Activated CD8-positive, alpha-beta memory T cell treated with anti-CD3 and anti-CD28 coated beads, Interleukin-2, amount 50 U/mL, for 1 hour (primary cell): ENCODE results near the gene CRABP2.

Experiments used
- DNase-seq: peaks from one replicate; pipeline ENCODE4 v3.0.0-alpha.2; 2020; ENCODE audit errors: extremely low read depth

The CRABP2 gene

GRCh38 chr1:156705321-156705917 is at the start of gene CRABP2:
Gene CRABP2, minus strand, starts transcription at chr1:156705583. Its CDS starts 137 bp downstream, at chr1:156705446.
- DNase-seq, result no peak

GRCh38 chr1:156754219-156754618 is 48.8 kb upstream of the CRABP2 start:
- no peak for DNase-seq

- DNase-seq, result no peak
Observed at GRCh38 chr1:156752843-156753482, 47.6 kb upstream of the CRABP2 start.

DNA sequence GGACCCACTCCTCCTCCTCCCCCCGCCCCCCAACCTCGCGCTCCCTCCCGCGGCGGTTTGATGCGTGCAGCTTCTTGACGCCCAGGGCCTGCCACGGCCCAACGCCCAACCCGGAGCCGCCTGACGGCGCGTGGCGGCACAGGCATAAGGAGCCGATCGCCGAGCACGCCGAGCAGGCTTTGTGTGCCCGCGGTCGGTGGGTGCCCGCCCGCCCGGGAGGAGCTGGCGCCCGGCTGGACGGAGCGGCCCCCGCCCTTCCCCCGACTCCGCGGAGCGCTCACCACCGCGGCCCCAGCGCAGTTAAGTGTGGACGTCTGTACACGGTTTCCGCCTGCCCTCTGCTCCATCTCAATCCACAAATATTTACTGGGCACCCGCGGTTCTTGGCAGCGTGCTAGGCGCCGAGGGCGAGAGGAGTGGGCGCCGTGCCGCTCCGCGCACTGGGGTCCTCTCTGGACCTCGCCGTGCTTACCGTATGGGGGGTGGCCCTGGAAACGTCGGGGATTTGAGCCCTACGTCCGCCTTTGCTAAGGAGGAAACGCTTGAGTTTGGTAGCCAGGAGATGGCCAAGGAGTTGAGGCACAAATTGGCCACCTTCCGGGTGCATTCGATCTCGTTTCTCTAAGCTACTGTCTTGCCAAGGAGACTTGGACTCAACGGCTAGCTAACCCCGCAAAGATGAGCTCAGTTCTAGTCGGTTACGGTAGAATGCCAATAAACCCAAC is 46.5 kb upstream of the CRABP2 start:
- peak; percentile 90 for DNase-seq

- DNase-seq, result no peak
Observed at GRCh38 chr1:156751451-156751756, 46.0 kb upstream of the CRABP2 start, which contains the start of gene HDGF. Gene HDGF, minus strand, starts transcription at chr1:156751675. Its CDS starts 246 bp downstream, at chr1:156751429.

DNA sequence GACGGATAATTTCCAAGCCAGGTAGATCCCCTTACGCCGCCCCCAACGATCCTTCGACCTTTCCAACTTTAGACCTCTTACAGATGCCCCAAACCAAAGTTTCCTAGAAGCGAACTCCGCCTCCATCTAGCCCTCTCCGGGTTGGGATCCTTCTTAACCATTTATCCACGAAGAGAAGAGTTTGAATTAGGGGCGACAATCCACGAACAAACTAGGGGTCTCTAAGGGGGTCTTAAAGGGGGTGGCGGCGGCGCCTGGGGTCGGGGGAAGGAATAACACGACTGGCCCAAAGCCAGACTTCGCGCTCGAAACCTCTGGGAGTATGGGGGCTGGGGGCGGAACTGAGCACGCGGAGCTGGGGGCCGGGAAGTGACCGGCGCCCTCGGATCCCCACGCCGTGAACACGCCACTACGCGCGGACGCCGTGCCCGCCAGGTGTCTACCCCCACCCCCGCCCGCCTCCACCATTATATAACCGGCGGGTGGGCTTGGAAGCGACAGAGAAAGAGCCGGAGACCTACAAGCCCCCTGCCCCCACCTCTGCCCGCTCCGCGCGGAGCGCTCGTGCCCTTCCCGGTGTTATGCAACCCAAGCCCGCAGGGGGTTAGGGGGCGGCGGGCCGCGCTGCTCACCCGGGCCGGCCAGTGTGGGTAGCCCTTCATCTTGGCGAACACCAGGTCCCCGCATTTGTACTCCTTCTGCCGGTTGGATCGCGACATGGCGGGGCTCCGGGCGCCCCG is 45.5 kb upstream of the CRABP2 start:
- DNase-seq, result no peak

DNA sequence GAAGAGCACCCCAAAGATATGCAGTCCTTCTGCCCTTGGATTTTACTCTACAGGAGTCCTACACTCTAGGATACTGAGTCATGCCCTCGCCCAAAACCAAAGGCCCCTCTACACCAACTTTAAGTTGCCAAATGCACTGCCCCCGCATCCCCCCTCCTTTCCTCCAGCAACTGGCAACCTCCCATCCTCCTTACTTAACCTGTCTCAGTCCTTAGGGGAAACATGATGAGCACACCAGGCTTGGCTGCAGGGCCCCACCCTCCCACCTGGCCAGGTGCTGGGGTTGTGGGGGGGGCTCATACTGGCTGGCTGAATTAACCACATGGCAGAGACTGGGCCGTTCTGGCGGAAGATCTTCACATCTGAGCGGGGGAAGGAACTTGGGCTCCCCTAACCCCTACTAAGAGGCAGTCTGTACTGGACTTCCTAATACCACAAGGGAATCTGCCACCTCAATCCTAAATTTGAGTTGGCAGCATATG is 44.8 kb upstream of the CRABP2 start:
- DNase-seq, result no peak

DNA sequence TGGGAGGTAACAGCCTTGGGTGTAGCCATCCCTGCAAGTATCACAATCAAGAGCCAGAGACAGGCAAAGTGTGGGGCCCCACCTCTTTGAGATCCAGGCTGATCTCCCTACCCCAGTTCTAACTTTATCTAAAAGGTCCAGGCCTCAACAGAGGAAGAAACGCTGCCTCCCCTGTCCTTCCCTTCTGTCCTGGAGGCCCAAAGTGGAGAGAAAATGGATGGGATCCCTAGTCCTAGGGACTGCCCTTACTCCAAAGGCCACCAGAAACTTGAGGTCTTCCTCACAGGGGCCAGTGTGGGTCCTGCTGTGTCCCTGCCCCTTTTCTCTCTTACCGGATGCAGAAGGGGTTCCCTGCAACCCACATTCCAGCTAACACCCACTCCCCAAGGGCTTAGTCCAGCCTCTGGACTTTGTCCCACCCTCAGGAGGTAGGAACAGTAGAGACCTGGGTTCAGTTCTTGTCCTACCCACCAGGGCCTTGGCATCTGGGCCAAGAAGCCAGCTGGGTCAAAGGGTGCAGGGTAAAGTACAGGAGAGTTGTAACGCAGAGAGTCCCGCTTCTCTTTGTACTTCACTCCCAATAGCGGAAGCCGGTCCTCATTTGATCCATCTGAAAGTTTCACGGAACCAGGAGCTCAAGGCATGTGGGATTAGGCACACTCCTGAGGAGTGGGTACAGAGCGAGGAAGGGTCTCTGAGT is 44.2 kb upstream of the CRABP2 start:
- DNase-seq, result no peak

- DNase-seq, result no peak
Observed at GRCh38 chr1:156748670-156749418, 43.5 kb upstream of the CRABP2 start.

GRCh38 chr1:156747742-156748669 is 42.6 kb upstream of the CRABP2 start:
- no peak for DNase-seq

DNA sequence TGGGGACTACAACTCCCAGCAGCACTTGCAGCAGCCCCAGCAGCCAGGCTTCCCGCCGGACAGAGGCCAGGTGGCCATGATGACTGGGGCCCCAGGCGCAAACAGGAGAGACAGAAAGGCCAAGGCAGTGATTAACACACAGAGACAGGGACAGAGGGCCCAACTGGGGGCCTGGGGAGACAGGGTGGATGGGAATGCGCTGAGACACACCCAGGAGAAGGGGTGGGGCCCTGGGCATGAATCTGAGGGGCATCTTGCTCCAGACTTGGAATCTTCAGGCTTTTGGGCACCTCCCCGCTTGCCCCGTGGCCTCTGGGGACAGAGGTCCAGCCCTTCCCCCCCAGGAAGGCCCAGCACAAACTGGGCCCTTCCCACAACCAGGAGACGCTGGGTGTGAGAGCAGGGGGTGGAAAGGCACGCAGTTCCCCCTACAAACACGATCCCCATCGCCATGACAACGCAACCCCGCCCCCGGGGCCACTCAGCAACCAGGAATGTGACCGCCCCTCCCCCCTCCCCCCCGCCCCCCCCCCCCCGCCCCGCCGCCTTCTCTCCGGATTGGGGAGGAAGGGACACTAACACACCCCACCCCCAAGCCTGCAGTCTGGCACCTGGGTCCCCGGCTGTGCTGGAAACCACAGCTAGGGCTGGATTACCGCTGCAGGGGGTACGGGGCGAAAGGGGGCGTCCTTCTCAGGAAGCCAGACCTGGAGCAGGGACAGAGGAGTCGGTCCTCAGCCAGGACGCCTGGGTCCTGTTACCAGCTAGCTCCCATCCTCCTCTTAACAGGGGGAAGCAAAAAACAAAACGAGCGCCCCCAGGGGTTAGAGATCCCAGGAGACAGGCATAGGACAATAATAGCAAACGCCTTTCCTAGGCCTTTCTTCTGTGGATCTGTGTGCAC is 41.6 kb upstream of the CRABP2 start:
- peak; percentile 53 for DNase-seq

- DNase-seq, result no peak
Observed at GRCh38 chr1:156746406-156746727, 41.0 kb upstream of the CRABP2 start.

- DNase-seq, result no peak
Observed at GRCh38 chr1:156745881-156746280, 40.5 kb upstream of the CRABP2 start.

DNA sequence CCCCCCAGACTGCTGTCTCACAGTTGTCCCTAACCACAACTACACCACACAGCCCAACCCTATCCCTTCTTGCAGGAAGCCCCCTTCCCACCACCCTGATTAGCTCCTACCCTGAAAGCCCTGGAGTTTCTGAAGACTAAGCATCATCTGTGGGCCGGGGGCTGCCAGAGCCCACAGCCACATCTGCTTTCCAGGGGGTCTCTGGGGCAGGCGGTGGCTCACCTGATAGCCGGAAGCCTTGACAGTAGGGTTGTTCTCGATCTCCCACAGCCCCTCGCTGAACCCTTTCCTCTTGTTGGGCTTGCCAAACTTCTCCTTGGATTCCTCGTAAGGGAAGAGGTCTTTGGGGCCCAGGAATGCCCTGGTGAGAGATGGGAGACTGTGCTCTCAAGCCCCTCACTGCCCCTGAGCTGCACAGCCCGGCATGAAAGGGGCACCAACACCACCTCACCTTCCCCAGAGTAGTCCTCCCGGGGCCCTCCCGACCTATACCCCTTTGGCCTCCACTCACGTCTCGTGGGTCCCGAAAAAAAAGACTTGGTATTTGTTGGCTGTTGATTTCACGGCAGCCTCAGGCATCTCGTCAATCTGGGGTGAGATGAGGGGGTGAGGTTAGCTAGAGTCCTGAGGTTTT is 39.5 kb upstream of the CRABP2 start:
- DNase-seq, result no peak

DNA sequence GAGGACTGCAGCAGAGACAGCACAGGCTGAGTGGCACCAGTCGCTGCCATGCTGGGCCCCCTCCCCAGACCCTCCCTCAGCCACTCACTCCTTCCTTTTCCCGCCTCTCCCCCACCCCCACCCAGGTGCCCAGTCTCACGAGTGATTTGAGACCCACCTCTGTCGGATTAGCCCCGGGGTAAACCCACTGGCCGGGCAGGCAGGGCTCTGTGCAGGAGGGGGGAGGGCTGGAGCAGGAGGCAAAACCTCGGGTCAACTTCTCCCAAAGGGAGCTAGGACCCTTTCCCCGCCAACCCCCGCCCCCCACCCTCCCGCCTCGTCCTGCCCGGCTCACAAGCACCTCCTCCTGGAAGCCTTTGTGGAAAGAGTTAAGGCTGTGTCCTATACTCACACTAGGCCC is 39.0 kb upstream of the CRABP2 start:
- no peak for DNase-seq

DNA sequence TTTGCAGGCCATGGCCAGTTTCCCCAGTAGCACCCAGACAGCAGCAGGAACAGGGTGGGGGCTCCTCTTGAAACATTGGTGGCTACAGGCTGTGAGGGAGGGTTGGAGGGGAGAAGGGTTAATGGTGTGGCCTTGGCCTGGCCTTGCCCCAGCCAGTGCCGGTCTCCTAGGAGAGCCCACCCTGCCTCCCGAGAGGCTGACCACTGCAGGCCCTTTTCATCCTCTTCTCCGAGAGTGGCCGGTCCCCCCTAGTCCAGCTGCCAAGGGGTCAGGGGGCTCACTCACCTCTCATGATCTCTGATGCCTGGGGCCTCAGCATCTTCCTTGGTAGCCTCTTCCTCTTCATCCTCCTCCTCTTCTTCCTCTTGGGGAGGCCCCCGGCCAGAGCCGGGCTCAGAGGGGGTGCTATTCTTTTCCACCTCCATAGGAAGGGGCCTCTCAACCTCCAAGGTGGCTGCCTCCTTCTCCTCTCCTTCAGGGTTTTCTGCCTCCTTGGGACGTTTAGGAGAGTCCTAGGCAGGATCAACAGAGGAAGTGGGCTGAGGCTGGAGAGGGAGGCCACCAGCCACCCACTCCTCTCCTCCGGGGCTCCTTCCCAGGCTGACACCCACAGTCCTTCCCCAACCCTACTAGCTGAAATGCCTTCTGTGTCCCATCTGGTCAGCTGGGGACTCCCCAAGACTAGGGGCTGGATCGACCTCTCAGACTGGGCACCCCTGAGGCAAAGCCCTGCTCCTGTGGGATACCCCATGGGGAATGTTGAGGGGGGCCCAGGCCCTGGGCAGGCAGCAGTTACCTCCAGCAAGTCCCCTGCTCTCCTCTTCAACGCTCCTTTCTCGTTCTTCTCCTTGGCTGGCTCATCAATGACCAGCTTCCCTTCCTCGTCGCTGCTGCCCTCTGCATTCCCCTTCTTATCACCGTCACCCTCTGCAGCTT is 38.3 kb upstream of the CRABP2 start:
- DNase-seq, result no peak

DNA sequence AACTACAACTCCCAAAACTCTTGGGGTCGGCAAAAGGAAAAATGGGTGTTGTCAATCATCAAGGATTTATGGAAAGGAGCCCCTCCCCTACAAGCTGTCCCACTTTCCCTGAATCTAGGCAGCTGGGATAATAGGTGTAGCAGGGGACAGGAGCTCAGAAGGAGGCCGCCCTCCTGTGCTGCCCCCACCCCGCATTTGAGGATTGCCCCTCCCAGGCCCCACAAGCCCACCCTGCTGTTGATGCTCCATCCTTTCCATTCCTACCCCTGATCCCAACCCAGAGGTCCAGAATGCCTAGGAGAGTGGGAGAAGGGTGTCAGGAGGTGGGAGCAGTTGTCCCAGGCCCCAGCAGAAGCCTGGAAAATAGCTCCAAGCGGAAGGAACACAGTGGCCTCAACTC is 37.4 kb upstream of the CRABP2 start:
- DNase-seq, result no peak
